Measurements from ENCODE around the gene GLIS1. TPM values are rescaled to one million over a fixed set of nuclear protein-coding genes. Genes with fewer than 3 reads are reported as not detected.

GLIS1 gene
- polyA plus RNA-seq, 3 donors: not detected

DNA sequence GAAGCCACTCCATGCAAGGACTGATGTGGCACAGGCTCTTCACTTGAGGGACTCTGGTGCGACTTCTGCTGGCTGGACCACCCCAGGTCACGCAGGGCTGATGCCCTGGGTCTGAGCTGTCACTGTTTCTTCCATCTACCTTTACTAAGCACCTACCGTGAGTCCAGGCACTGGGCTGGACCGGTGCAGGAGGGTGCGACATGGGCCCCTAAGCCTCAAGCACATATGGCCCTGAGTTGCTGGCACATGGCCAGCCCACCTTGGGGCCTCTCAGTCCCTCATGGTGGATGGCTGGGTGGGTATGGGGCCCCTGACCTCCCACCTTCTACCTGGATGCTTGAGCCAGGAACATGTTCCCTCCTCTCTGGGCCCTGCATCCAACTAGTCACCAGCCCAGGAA is 203.7 kb downstream of the GLIS1 start:
- 94% methylated on average over 3 of the region's 5 CpGs for WGBS (ENCODE audit: insufficient coverage)
- no peaks in the 10 kb centered on the region for H3K36me3 Mint-ChIP-seq
- H3K4me1 Mint-ChIP-seq: no peaks in the 10 kb centered on the region
- Histone ChIP-seq H3K4me2 (replicated peaks; ENCODE audit: extremely low read depth, low read length, poor library complexity, severe bottlenecking) (no peak overlapping the region), H3K4me1 (ENCODE audit: control insufficient read depth in 1 of 2, insufficient read depth in 2 of 2, low read length in 2 of 2) (no peaks in the 10 kb centered on the region), H3K79me2 (ENCODE audit: insufficient read depth, low read length) (no peaks in the 10 kb centered on the region), H3K36me3 (replicated peaks in 1 of 2; ENCODE audit: control insufficient read depth in 1 of 2, insufficient read depth in 2 of 2, low read length in 2 of 2) (no peaks in the 10 kb centered on the region), H4K20me1 (ENCODE audit: insufficient read depth, low read length) (no peaks in the 10 kb centered on the region), H3K9me3 (replicated peaks in 1 of 2; ENCODE audit: control insufficient read depth in 1 of 2, insufficient read depth in 1 of 2, low read length in 2 of 2) (no peaks in the 10 kb centered on the region), H3K27ac (ENCODE audit: low read depth in 1 of 2, low read length in 2 of 2) (no peak overlapping the region), H3K4me3 (replicated peaks in 1 of 3; ENCODE audit: low read depth in 2 of 3, low read length in 3 of 3) (no peak overlapping the region), H3K9ac (ENCODE audit: insufficient read depth, low read length, poor library complexity, severe bottlenecking) (no peak overlapping the region), H3K27me3 (ENCODE audit: control insufficient read depth in 2 of 2, insufficient read depth in 2 of 2, low read length in 2 of 2) (no peaks in the 10 kb centered on the region), H2AFZ (ENCODE audit: insufficient read depth, low read depth, low read length, poor library complexity, severe bottlenecking) (no peak overlapping the region)
- H3K4me3 Mint-ChIP-seq: no peak overlapping the region
- DNase-seq: no peak
- no peak overlapping the region for H3K27ac Mint-ChIP-seq
- H3K9me3 Mint-ChIP-seq: no peaks in the 10 kb centered on the region
- peaks cover 0 to 4% (median 3%) of the 10 kb centered on the region in 3 donors for H3K27me3 Mint-ChIP-seq (ENCODE audit: low read depth in 3 of 3)
- intact Hi-C loops (cut with micrococcal nuclease): no loop called here
- TF ChIP-seq, protein P1, sequence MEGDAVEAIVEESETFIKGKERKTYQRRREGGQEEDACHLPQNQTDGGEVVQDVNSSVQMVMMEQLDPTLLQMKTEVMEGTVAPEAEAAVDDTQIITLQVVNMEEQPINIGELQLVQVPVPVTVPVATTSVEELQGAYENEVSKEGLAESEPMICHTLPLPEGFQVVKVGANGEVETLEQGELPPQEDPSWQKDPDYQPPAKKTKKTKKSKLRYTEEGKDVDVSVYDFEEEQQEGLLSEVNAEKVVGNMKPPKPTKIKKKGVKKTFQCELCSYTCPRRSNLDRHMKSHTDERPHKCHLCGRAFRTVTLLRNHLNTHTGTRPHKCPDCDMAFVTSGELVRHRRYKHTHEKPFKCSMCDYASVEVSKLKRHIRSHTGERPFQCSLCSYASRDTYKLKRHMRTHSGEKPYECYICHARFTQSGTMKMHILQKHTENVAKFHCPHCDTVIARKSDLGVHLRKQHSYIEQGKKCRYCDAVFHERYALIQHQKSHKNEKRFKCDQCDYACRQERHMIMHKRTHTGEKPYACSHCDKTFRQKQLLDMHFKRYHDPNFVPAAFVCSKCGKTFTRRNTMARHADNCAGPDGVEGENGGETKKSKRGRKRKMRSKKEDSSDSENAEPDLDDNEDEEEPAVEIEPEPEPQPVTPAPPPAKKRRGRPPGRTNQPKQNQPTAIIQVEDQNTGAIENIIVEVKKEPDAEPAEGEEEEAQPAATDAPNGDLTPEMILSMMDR (IDR thresholded peaks at IDR 0.05): no peak

DNA sequence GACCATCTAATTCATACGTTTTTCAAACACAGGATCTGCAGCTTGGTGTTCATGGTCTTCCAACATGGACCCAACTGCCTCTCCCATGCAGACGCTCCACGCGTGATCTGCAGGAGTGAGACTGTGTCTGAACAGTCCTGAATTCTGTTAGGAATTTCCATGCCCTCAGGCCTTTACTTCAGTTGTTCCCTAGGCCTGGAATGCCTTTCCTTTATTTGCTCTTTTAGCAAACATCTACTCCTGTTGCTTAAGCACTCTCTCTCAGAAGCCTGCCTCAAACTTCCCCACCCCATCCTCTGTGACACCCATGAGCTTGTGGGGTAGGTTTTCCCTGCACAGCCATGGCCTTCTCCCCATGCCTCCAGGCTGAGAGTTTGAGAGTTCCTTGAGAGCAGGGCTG is 206.1 kb downstream of the GLIS1 start:
- no peak overlapping the region for H3K27ac Mint-ChIP-seq
- H3K4me1 Mint-ChIP-seq: no peaks in the 10 kb centered on the region
- Histone ChIP-seq H3K4me1 (ENCODE audit: control insufficient read depth in 1 of 2, insufficient read depth in 2 of 2, low read length in 2 of 2) (no peaks in the 10 kb centered on the region), H3K36me3 (replicated peaks in 1 of 2; ENCODE audit: control insufficient read depth in 1 of 2, insufficient read depth in 2 of 2, low read length in 2 of 2) (no peaks in the 10 kb centered on the region), H3K4me2 (replicated peaks; ENCODE audit: extremely low read depth, low read length, poor library complexity, severe bottlenecking) (no peak overlapping the region), H3K4me3 (replicated peaks in 1 of 3; ENCODE audit: low read depth in 2 of 3, low read length in 3 of 3) (no peak overlapping the region), H3K79me2 (ENCODE audit: insufficient read depth, low read length) (no peaks in the 10 kb centered on the region), H3K9ac (ENCODE audit: insufficient read depth, low read length, poor library complexity, severe bottlenecking) (no peak overlapping the region), H3K27me3 (ENCODE audit: control insufficient read depth in 2 of 2, insufficient read depth in 2 of 2, low read length in 2 of 2) (no peaks in the 10 kb centered on the region), H3K9me3 (replicated peaks in 1 of 2; ENCODE audit: control insufficient read depth in 1 of 2, insufficient read depth in 1 of 2, low read length in 2 of 2) (no peaks in the 10 kb centered on the region), H3K27ac (ENCODE audit: low read depth in 1 of 2, low read length in 2 of 2) (no peak overlapping the region), H2AFZ (ENCODE audit: insufficient read depth, low read depth, low read length, poor library complexity, severe bottlenecking) (no peak overlapping the region), H4K20me1 (ENCODE audit: insufficient read depth, low read length) (no peaks in the 10 kb centered on the region)
- intact Hi-C loops (cut with micrococcal nuclease): no loop called here
- TF ChIP-seq, protein P1 (IDR thresholded peaks at IDR 0.05): no peak
- no peaks in the 10 kb centered on the region for H3K36me3 Mint-ChIP-seq
- H3K9me3 Mint-ChIP-seq: no peaks in the 10 kb centered on the region
- H3K4me3 Mint-ChIP-seq: no peak overlapping the region
- DNase-seq: no peak
- WGBS (ENCODE audit: insufficient coverage): 85% methylated on average over 4 of the region's 4 CpGs
- peaks cover 2 to 4% (median 3%) of the 10 kb centered on the region in 3 donors for H3K27me3 Mint-ChIP-seq (ENCODE audit: low read depth in 3 of 3)
